Uterus (tissue), 2 donors: Measurements from ENCODE around the gene MYH13.

Source experiments
- CTCF ChIP-seq, 4 experiments: fragments of 200-600 bp in 2 of 4; fragments of 450-650 bp in 2 of 4; sonication (generic) in 2 of 4; IDR thresholded peaks; one replicate each; pipeline ENCODE4 v1.5.1; 2016 to 2019; ENCODE audit warnings: antibody characterized with exemption in 4 of 4, mild to moderate bottlenecking in 2 of 4, moderate library complexity in 1 of 4
- POLR2A ChIP-seq, 2 donors: fragments of 450-650 bp; IDR thresholded peaks; one replicate each; pipeline ENCODE4 v1.6.1; 2016; ENCODE audit warnings: antibody characterized with exemption in 2 of 2, mild to moderate bottlenecking in 1 of 2, moderate library complexity in 1 of 2

- TF ChIP-seq CTCF (IDR thresholded peaks at IDR 0.05) (no peak), POLR2A (IDR thresholded peaks at IDR 0.05) (no peak)
These were observed 59.7 kb downstream of the MYH13 start for GRCh38 chr17:10313037-10313672.
